ENCODE measurements around the gene SLC2A4.
"Not testable (repeated sequence)": the region's sequence is repeated elsewhere in the genome, so short reads cannot be mapped to it uniquely, and the experiment has no call there.

SLC2A4 gene

GRCh38 chr17:7324438-7324779 is 42.9 kb downstream of the SLC2A4 start:
- no peak for DNase-seq (ENCODE audit: low read depth)

GRCh38 chr17:7325031-7325528 is 43.6 kb downstream of the SLC2A4 start:
- no peak for DNase-seq (ENCODE audit: low read depth)

GRCh38 chr17:7326186-7326585 is 44.7 kb downstream of the SLC2A4 start:
- no peak for DNase-seq (ENCODE audit: low read depth)

GRCh38 chr17:7327056-7327455 is 45.5 kb downstream of the SLC2A4 start:
- DNase-seq (ENCODE audit: low read depth): no peak

- no peak for DNase-seq (ENCODE audit: low read depth)
Observed at GRCh38 chr17:7327501-7327900, 46.0 kb downstream of the SLC2A4 start.

GRCh38 chr17:7328009-7328408 is 46.5 kb downstream of the SLC2A4 start:
- DNase-seq (ENCODE audit: low read depth): no peak

GRCh38 chr17:7328840-7329373 is 47.4 kb downstream of the SLC2A4 start, which contains the start of gene NEURL4:
Gene NEURL4 (minus strand): TSS chr17:7329335. CDS start chr17:7329312, 23 bp downstream.
- DNase-seq (ENCODE audit: low read depth): no peak

- DNase-seq (ENCODE audit: low read depth): peak; percentile 95
Observed at GRCh38 chr17:7329374-7329996, 48.0 kb downstream of the SLC2A4 start.

GRCh38 chr17:7329997-7330637 is 48.6 kb downstream of the SLC2A4 start:
- peak; percentile 72 for DNase-seq (ENCODE audit: low read depth)

- DNase-seq (ENCODE audit: low read depth): no peak
Observed at GRCh38 chr17:7330638-7331015, 49.1 kb downstream of the SLC2A4 start.

- DNase-seq (ENCODE audit: low read depth): no peak
Observed at GRCh38 chr17:7332111-7332510, 50.6 kb downstream of the SLC2A4 start.

- peak; percentile 53 for DNase-seq (ENCODE audit: low read depth)
Observed at GRCh38 chr17:7332600-7333069, 51.1 kb downstream of the SLC2A4 start.

- no peak for DNase-seq (ENCODE audit: low read depth)
Observed at GRCh38 chr17:7334938-7335538, 53.5 kb downstream of the SLC2A4 start.

GRCh38 chr17:7335765-7336164 is 54.2 kb downstream of the SLC2A4 start:
- DNase-seq (ENCODE audit: low read depth): not testable (repeated sequence)

- DNase-seq (ENCODE audit: low read depth): peak; percentile 81
Observed at GRCh38 chr17:7336240-7337175, 55.0 kb downstream of the SLC2A4 start, which contains the start of gene ACAP1. Gene ACAP1 (plus strand): TSS chr17:7336529. CDS start chr17:7336735, 206 bp downstream.

- DNase-seq (ENCODE audit: low read depth): not testable (repeated sequence)
Observed at GRCh38 chr17:7337600-7337999, 56.1 kb downstream of the SLC2A4 start.

Measured in T follicular helper cell (primary cell).